Lung microvascular endothelial cell (primary cell): ENCODE measurements around the gene KEL. TPM values are rescaled to one million over a fixed set of nuclear protein-coding genes. Genes with fewer than 3 reads are reported as not detected.

Source experiments
- DNase-seq, 2 donors: peaks; one replicate each; pipeline versions ENCODE4 v3.0.0 to v3.0.0-alpha.2; 2010; ENCODE audit warnings: low read depth in 2 of 2
- total RNA-seq: library from RNA; depleted of rRNA; stranded (reverse); fragments of >200 nt; gene quantifications from 2 replicates; pipeline ENCODE4 v1.2.1, GENCODE V29; 2014

The KEL gene
- total RNA-seq, 1 donor from 2014 or later: not detected

GRCh38 chr7:142930126-142930730 lies 31.9 kb downstream of the KEL start:
- no peak for DNase-seq

- no peak for DNase-seq
These were observed 34.2 kb downstream of the KEL start for GRCh38 chr7:142927949-142928348.

GRCh38 chr7:142927085-142927745 lies 34.9 kb downstream of the KEL start:
- no peak for DNase-seq

- DNase-seq: no peak
These were observed 36.8 kb downstream of the KEL start for GRCh38 chr7:142925413-142925812.

GRCh38 chr7:142923391-142923790 lies 38.8 kb downstream of the KEL start:
- DNase-seq: no peak

GRCh38 chr7:142919656-142920055 lies 42.5 kb downstream of the KEL start:
- no peak for DNase-seq

- no peak for DNase-seq
These were observed 43.3 kb downstream of the KEL start for GRCh38 chr7:142918901-142919300.

GRCh38 chr7:142917447-142917846 lies 44.7 kb downstream of the KEL start:
- no peak for DNase-seq

- no peak for DNase-seq
These were observed 45.7 kb downstream of the KEL start for GRCh38 chr7:142916508-142916907.

- DNase-seq: no peak
These were observed 46.8 kb downstream of the KEL start for GRCh38 chr7:142915315-142915714.

GRCh38 chr7:142914121-142914520 lies 48.0 kb downstream of the KEL start:
- no peak for DNase-seq

GRCh38 chr7:142913566-142913965 lies 48.6 kb downstream of the KEL start:
- no peak for DNase-seq

- no peak for DNase-seq
These were observed 49.1 kb downstream of the KEL start for GRCh38 chr7:142913051-142913450.

GRCh38 chr7:142910481-142910880 lies 51.7 kb downstream of the KEL start:
- no peak for DNase-seq

GRCh38 chr7:142910031-142910433 lies 52.1 kb downstream of the KEL start:
- no peak for DNase-seq

GRCh38 chr7:142908921-142909890 lies 53.0 kb downstream of the KEL start:
- peak in 1 of 2 donors; percentile 3 for DNase-seq

GRCh38 chr7:142908290-142908689 lies 53.9 kb downstream of the KEL start:
- no peak for DNase-seq

GRCh38 chr7:142906643-142907042 lies 55.5 kb downstream of the KEL start:
- no peak for DNase-seq

GRCh38 chr7:142905759-142906158 lies 56.4 kb downstream of the KEL start:
- no peak for DNase-seq

GRCh38 chr7:142904128-142904527 lies 58.0 kb downstream of the KEL start:
- DNase-seq: no peak

- no peak for DNase-seq
These were observed 60.5 kb downstream of the KEL start for GRCh38 chr7:142901426-142902259.
